GM19238 (cell line): ENCODE results near the gene CCND2.
"Not testable (repeated sequence)": the region's sequence is repeated elsewhere in the genome, so short reads cannot be mapped to it uniquely, and the experiment has no call there.

ENCODE experiments used
- DNase-seq: peaks from one replicate; pipeline ENCODE4 v3.0.0; 2011; ENCODE audit warnings: low spot score; ENCODE audit not compliant: insufficient read length

The CCND2 gene

GRCh38 chr12:4273652-4274395, at the start of gene CCND2:
TSS of gene CCND2 (plus strand) at chr12:4273762. CDS start at chr12:4274041, 279 bp downstream.
- DNase-seq, result peak; percentile 72

- no peak for DNase-seq
These were observed 49.2 kb upstream of the CCND2 start for GRCh38 chr12:4224206-4224889.

GRCh38 chr12:4225571-4225970, 48.0 kb upstream of the CCND2 start:
- DNase-seq, result no peak

DNA sequence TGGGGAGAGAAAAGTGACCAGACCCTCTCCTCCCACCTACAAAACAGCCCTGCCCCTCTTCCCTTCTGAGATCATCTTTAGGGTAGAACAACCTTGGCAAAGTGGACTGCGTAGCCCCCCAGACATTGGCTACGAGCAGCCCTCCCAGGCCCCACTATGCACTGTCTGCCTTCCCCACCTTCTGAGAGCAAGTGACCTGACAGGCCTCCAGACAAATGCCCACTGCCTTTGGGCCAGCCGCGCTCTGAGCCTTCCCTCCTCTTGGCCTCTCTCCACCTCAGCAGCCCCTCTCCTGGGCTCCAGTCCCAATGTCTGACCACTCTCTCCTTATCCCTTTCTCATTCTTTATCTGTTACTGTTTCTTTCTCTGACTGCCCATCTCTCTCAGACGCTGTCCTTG, 46.5 kb upstream of the CCND2 start:
- DNase-seq, result no peak

DNA sequence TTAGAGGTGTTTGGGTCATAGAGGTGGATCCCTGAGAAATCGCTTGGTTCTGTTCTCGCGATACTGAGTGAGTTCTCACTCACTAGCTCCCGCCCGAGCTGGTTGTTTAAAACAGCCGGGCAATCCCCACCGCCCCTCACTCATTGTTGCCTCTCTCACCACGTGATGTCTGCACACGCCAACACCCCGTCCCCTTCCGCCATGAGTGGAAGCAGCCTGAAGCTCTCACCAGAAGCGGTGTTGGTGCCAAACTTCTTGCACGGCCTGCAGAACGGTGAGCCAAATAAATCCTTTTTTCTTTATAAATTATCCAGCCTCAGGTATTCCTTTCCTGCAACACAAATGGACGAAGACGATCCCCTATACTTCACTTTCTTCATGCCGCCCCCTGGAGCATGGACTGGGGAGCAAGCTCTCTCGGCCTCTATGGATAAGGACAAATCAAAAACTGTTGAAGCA, 45.4 kb upstream of the CCND2 start:
- no peak for DNase-seq

DNA sequence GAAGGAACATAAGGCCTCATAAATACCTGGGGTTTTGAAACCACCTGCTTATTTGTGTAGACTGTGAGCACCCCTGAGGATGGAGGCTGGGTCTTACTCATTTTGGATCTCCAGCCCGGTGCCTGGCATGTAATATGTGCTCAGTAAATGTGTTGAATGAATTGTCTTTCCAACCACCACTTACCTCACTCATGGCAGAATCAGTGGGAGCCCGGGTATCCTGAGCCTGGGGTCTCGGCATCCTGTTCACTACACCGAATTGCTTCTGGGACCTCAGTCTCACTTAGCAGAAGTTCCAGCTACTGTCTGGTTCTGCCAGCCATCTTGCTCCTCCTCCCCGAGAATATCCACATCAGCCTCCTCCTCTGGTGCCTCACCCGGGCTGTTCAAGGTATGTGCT, 43.0 kb upstream of the CCND2 start:
- no peak for DNase-seq

DNA sequence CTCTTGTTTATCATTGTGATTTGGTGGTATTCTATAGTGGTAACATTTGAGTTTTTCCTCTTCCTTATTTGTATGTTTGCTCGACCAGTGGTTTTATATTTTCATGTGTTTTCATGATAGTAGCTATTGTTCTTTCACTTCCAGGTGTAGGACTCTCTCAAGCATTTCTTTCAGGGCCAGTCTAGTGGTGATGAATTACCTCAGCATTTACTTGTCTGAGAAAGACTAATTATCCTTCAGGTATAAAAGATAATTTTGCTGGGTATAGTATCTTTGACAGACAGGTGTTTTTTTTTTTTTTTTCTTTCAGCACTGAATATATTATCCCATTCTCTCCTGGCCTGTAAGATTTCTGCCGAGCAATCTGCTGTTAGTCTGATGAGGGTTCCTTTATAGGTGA, 35.0 kb upstream of the CCND2 start:
- DNase-seq, result no peak

DNA sequence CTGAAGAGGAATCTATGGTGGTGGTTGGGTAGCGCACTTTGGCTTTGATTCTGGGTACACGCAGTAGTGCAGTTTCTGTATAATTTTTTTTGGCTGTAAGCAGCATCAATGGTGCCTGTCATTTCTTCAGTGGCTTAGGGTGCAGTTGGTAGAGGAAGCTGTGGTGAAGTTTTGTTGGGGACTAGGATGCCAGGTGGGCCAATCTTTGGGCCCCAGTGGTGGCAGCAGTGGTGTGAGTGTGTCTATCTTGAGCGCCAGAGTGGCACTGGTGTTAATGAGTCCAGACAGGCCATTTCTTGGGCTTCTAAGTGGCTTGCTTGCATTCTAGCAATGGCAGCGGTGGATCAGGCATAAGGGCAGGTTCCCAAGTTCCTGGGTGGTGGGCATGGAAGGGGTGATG, 33.8 kb upstream of the CCND2 start:
- DNase-seq, result no peak

- no peak for DNase-seq
These were observed 33.3 kb upstream of the CCND2 start for GRCh38 chr12:4240161-4240783.

DNA sequence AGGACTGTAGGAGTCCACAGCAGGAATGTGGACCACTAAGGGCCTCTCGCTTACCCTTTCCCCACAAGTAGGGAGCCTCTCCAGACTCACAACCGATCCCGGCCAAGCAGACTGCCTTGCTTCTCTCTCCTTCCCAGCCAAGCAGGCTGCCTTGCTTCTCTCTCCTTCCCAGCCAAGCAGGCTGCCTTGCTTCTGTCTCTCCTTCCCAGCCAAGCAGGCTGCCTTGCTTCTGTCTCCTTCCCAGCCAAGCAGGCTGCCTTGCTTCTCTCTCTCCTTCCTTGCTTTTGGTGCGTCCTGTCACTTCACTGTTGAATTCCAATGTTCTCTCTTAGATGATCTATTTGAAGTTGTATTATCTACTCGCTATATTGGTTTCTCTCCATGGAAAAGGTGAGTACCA, 32.6 kb upstream of the CCND2 start:
- DNase-seq, result no peak

DNA sequence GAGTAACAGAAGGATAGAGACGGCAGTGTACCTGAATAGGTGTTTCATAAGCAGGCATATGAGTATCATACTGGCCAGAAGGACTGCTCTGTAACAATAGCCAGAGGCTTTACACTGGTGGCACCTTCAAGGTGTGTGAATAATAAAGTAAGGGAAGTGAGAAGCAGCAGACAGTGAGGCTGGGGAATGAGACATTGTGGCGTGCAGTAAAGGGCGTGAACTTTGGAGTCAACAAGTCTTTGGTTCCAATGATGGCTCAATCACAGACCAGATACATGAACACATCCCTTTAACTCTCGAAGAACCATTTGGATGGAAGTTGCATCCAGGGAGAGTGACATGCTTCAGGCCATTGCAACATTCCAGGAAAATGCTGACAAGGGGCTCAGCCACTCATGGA, 32.0 kb upstream of the CCND2 start:
- DNase-seq, result no peak

GRCh38 chr12:4242595-4242994, 31.0 kb upstream of the CCND2 start:
- no peak for DNase-seq

- no peak for DNase-seq
These were observed 30.5 kb upstream of the CCND2 start for GRCh38 chr12:4243091-4243490.

GRCh38 chr12:4243491-4244100, 30.0 kb upstream of the CCND2 start:
- not testable (repeated sequence) for DNase-seq

DNA sequence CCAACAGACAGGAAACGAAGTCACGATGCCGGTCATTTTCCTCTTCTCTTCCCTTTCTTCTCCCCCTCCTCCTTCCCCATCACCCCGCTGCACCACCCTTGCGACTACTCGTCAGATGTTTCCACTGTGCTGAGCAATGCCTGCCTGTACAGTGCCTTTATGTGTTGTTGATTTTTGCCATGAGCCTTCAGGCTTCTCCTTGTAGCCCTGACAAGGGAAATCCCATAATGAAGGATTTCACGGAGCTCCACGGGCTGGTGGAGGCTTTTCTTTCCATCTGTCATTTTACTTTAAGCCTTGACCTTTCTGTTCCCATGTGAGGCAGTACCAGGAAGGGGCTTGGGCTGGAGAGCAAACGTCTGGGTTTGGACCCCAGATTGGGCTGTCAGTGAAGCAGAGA, 28.7 kb upstream of the CCND2 start:
- DNase-seq, result no peak

GRCh38 chr12:4245446-4245845, 28.1 kb upstream of the CCND2 start:
- no peak for DNase-seq

GRCh38 chr12:4246116-4246515, 27.4 kb upstream of the CCND2 start:
- DNase-seq, result peak; percentile 35

GRCh38 chr12:4250691-4251090, 22.9 kb upstream of the CCND2 start:
- no peak for DNase-seq

DNA sequence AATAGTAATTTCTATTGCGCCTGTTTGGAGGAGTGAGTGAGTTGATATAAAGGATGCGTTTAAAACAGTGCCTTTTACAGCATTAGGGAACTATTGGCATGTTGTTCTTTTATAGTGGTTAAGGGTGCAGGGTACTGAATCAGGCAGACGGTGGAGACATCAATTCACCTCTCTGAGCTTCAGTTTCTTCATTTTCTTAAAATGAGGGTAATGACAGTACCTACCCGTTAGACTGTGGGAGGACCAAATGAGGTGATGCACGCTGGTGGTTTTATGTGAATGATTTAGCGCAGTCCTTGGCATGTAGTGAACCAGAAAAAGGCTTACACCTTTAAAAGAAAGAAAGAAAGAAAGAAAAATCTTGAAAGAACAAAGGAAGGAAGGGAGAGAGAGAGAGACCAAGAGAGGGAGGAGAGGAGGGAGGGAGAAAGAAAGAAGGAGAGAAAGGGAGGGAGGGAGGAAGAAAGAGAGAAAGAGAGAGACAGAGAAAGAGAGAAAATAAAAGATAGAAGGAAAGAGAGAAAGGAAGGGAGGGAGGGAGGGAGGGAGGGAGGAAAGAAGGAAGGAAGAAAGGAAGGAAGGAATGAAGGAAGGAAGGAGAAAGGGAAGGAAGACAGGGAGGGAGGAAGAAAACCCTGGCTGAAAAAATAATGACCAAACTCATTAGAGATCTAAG, 22.2 kb upstream of the CCND2 start:
- no peak for DNase-seq

DNA sequence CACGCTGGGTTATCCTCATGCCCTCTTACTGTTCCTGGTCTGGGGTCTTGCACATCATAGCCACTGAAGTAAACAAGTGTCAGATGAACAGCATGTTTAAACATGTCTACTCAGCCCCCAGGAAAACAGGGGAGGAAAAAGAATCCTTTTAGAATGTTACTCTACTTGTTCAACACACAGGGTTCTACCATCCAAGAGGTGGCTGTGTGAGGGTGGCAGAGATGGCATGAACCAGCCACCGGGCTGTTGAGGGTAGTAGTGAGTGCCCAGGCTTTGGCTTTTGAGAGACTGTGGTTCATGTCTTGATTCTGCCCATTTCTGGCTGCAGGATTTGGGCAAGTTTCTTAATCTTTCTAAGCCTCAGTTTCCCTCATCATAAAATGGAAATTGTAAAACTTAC, 21.6 kb upstream of the CCND2 start:
- no peak for DNase-seq

DNA sequence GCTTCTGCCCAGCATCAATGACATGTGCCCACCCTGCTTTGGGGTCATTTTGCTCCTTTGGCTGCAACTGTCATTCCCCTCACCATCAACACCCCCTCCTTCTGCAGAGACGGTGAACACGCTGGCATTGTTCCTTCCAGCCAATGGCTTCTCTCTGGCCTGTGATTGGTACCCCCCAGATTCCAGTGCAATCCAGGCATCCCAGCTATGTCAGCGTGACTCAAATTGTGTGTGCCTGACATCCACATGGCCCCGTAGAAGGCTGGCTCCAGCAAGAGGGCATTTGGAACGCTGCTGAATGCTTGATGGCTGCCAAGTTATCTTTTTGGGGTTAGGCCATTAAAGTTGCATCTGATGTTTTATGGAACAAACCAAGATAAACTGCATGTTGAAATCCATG, 21.0 kb upstream of the CCND2 start:
- DNase-seq, result no peak
